GM18861 (cell line): ENCODE measurements around the gene AKT1.
"Not testable (repeated sequence)": the region's sequence is repeated elsewhere in the genome, so short reads cannot be mapped to it uniquely, and the experiment has no call there.

Experiments
- ATAC-seq: cut with Tn5 transposase; IDR thresholded peaks from one replicate; pipeline ENCODE4 v1.9.1; 2021; ENCODE audit not compliant: unreplicated experiment

Gene AKT1

GRCh38 chr14:104741108-104741802, 54.3 kb downstream of the AKT1 start:
- no peak for ATAC-seq

GRCh38 chr14:104739546-104740516, 55.7 kb downstream of the AKT1 start:
- ATAC-seq = no peak

- ATAC-seq = no peak
Measured at GRCh38 chr14:104739026-104739425, 56.5 kb downstream of the AKT1 start.

- ATAC-seq = no peak
Measured at GRCh38 chr14:104738375-104739019, 57.1 kb downstream of the AKT1 start.

- no peak for ATAC-seq
Measured at GRCh38 chr14:104735830-104736642, 59.5 kb downstream of the AKT1 start.

GRCh38 chr14:104734991-104735779, 60.4 kb downstream of the AKT1 start:
- ATAC-seq = no peak

GRCh38 chr14:104734601-104734990, 61.0 kb downstream of the AKT1 start:
- ATAC-seq = no peak

- ATAC-seq = no peak
Measured at GRCh38 chr14:104734051-104734587, 61.4 kb downstream of the AKT1 start.

GRCh38 chr14:104732931-104733681, 62.4 kb downstream of the AKT1 start:
- no peak for ATAC-seq

GRCh38 chr14:104732355-104732804, 63.2 kb downstream of the AKT1 start:
- no peak for ATAC-seq

GRCh38 chr14:104731320-104732294, 63.9 kb downstream of the AKT1 start:
- ATAC-seq = no peak

GRCh38 chr14:104730487-104730886, 65.1 kb downstream of the AKT1 start:
- ATAC-seq = no peak

GRCh38 chr14:104729835-104730181, 65.7 kb downstream of the AKT1 start:
- no peak for ATAC-seq

GRCh38 chr14:104729176-104729834, 66.2 kb downstream of the AKT1 start:
- ATAC-seq = not testable (repeated sequence)

- no peak for ATAC-seq
Measured at GRCh38 chr14:104728631-104729030, 66.9 kb downstream of the AKT1 start.

GRCh38 chr14:104726600-104727451, 68.7 kb downstream of the AKT1 start:
- ATAC-seq = no peak
